H1 (cell line): ENCODE results near the gene EYA4. TPM values are rescaled to one million over a fixed set of nuclear protein-coding genes. Genes with fewer than 3 reads are reported as not detected.

Source experiments
- CBX8 ChIP-seq: fragments of 300-800, 300-1000 bp; sonication (generic); IDR thresholded peaks from 2 replicates; pipeline ENCODE4 v1.7.1; 2016; ENCODE audit warnings: low read depth, low read length, borderline replicate concordance
- POLR2A ChIP-seq, 2 experiments: IDR thresholded peaks; 1 replicate in 1 of 2; 2 replicates in 1 of 2; pipeline ENCODE4 v1.6.1; 2011; ENCODE audit warnings: low read depth in 2 of 2, low read length in 2 of 2, mild to moderate bottlenecking in 2 of 2; ENCODE audit errors: control extremely low read depth in 1 of 2
- RNF2 ChIP-seq: fragments of 200-900, 300-1000 bp; sonication (generic); IDR thresholded peaks from 2 replicates; pipeline ENCODE4 v1.7.1; 2016; ENCODE audit warnings: borderline replicate concordance, low read depth, mild to moderate bottlenecking, antibody characterized with exemption, low read length; ENCODE audit not compliant: poor library complexity, severe bottlenecking; ENCODE audit errors: missing control alignments
- SIN3A ChIP-seq, 2 experiments: IDR thresholded peaks in 1 of 2; conservative IDR thresholded peaks in 1 of 2; 2 replicates each; pipeline ENCODE4 v1.6.1; 2011 to 2012; ENCODE audit warnings: low read length in 2 of 2, improper control_type of control experiment in 1 of 2, low read depth in 1 of 2, mild to moderate bottlenecking in 1 of 2
- TCF12 ChIP-seq: IDR thresholded peaks from 2 replicates; pipeline ENCODE4 v1.6.1; 2011; ENCODE audit warnings: low read depth, mild to moderate bottlenecking, low read length
- polyA plus RNA-seq, 7 experiments: library from polyadenylated mRNA; depleted of rRNA in 3 of 7; stranded (reverse) in 5 of 7; unstranded in 2 of 7; fragments of >200 nt in 5 of 7; fragments of 200-250 nt in 2 of 7; gene quantifications; 1 replicate in 5 of 7; 2 replicates in 1 of 7; 4 replicates in 1 of 7; pipeline versions ENCODE4 v1.2.1 to v1.2.3, GENCODE V29; 2011 to 2013; ENCODE audit warnings: missing spikeins in 2 of 7, mixed read lengths in 2 of 7
- total RNA-seq: library from RNA; stranded (reverse); fragmentation: NEBNext Ultra II Directional; extraction: Animal tissue kit (Norgen Biotek cat#: 25700); gene quantifications from 2 replicates; pipeline ENCODE4 v1.2.1, GENCODE V29; 2021

Gene EYA4
- total and polyA plus RNA-seq, 2 of the 8 experiments (the other 6 are each of a cell fraction or from before 2014, with no cell fraction given): 0.06 to 0.17 TPM

DNA sequence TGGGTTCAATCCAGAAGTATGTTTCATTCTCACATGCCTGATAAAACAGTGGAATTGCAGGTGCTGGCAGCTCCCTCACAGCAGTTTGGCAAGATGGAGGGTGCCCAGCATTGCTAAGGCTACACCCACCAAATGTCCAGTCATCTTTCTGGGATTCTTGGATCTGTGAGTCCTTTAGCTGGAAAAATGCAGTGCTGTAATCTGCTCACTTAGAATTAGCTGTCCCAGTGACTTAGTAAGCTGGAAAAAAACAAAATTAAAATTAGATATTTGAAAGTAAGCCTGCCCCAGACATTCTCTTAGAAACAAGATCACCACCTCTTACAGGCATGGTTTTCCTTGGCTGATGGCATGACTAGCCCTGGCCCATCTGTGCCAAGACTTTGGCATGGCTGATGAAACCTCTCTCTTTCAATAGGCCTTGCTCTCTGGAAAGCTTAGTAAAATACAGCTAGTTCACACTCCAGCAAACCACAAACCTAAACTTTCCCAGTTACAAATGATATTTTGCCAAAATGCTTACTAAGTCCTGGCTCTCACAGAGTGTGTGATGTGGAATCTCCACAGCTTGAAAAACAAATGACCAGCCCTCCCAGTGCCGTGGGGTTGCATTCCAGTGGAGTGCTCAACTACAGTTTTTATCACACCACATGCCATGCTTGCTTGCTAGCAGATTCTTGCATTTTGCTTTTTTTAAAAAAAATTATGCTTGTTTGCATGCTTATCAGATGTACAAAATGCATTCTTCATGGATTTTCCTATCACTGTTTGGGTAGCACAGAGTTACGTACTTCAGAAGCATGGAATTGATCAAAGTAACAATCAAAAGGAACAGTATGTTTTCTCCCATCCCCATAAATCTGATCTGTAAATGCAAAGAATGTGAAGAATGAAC is 261.5 kb downstream of the EYA4 start (continued):
- TF ChIP-seq RNF2 (no peak), SIN3A (conservative IDR thresholded peaks at IDR 0.05 in 1 of 2, IDR thresholded peaks at IDR 0.05 in 1 of 2; ENCODE audit: low read depth in 1 of 2, low read length in 2 of 2) (no peak), POLR2A (IDR thresholded peaks at IDR 0.05; ENCODE audit: control extremely low read depth in 1 of 2, low read depth in 2 of 2, low read length in 2 of 2) (no peak), CBX8 (no peak), TCF12 (no peak)
- TF ChIP-seq, all 59 proteins: peak for 0
